ENCODE data around the gene LSS. TPM values are rescaled to one million over a fixed set of nuclear protein-coding genes. Genes with fewer than 3 reads are reported as not detected.

LSS gene
- total RNA-seq, 2 donors from 2014 or later = 38.9 to 68.9 TPM

GRCh38 chr21:46161633-46162592 is 66.7 kb downstream of the LSS start:
- ATAC-seq = no peak
- 60 to 94% methylated on average over 25 to 55 of the region's 72 CpGs for WGBS, 2 donors
- H3K4me1 ChIP-seq = no peaks in the 10 kb centered on the region
- no peaks in the 10 kb centered on the region for H3K27me3 ChIP-seq
- no peak for TF ChIP-seq CTCF (IDR thresholded peaks at IDR 0.05)
- TF ChIP-seq POLR2A (IDR thresholded peaks at IDR 0.05) = no peak
- H3K9me3 ChIP-seq = no peaks in the 10 kb centered on the region
- intact Hi-C loops (cut with DNase I) = no loop called here
- no peaks in the 10 kb centered on the region for H3K36me3 ChIP-seq (replicated peaks in 1 of 2; ENCODE audit: insufficient read depth in 1 of 2, low read depth in 2 of 2)
- no peak overlapping the region for H3K4me3 ChIP-seq
- peak in 1 of 4 donors; percentile 2 for DNase-seq
- H3K27ac ChIP-seq = no peak overlapping the region

- H3K4me3 ChIP-seq = no peak overlapping the region
- intact Hi-C loops (cut with DNase I) = no loop called here
- ATAC-seq (no peak), DNase-seq (peak in 1 of 4 donors; percentile 17)
- no peaks in the 10 kb centered on the region for H3K36me3 ChIP-seq (replicated peaks in 1 of 2; ENCODE audit: insufficient read depth in 1 of 2, low read depth in 2 of 2)
- TF ChIP-seq POLR2A (IDR thresholded peaks at IDR 0.05) = no peak
- TF ChIP-seq CTCF (IDR thresholded peaks at IDR 0.05) = no peak
- WGBS, 2 donors = 38 to 97% methylated on average over 20 to 44 of the region's 72 CpGs
- no peaks in the 10 kb centered on the region for H3K27me3 ChIP-seq
- no peaks in the 10 kb centered on the region for H3K9me3 ChIP-seq
- H3K27ac ChIP-seq = no peak overlapping the region
- H3K4me1 ChIP-seq = no peaks in the 10 kb centered on the region
These were observed 67.5 kb downstream of the LSS start for GRCh38 chr21:46160907-46161632.

GRCh38 chr21:46160657-46160906 is 68.0 kb downstream of the LSS start:
- no peaks in the 10 kb centered on the region for H3K4me1 ChIP-seq
- 84 to 98% methylated on average over 16 to 22 of the region's 22 CpGs for WGBS, 2 donors
- intact Hi-C loops (cut with DNase I) = no loop called here
- DNase-seq = no peak
- H3K9me3 ChIP-seq = no peaks in the 10 kb centered on the region
- H3K27me3 ChIP-seq = no peaks in the 10 kb centered on the region
- H3K36me3 ChIP-seq (replicated peaks in 1 of 2; ENCODE audit: insufficient read depth in 1 of 2, low read depth in 2 of 2) = no peaks in the 10 kb centered on the region
- no peak overlapping the region for H3K4me3 ChIP-seq
- ATAC-seq = no peak
- no peak for TF ChIP-seq CTCF (IDR thresholded peaks at IDR 0.05)
- no peak for TF ChIP-seq POLR2A (IDR thresholded peaks at IDR 0.05)
- no peak overlapping the region for H3K27ac ChIP-seq

GRCh38 chr21:46159841-46160656 is 68.5 kb downstream of the LSS start:
- Histone ChIP-seq H3K4me3 (no peak overlapping the region), H3K9me3 (no peaks in the 10 kb centered on the region), H3K27me3 (no peaks in the 10 kb centered on the region), H3K27ac (no peak overlapping the region), H3K36me3 (replicated peaks in 1 of 2; ENCODE audit: insufficient read depth in 1 of 2, low read depth in 2 of 2) (no peaks in the 10 kb centered on the region), H3K4me1 (no peaks in the 10 kb centered on the region)
- ATAC-seq = no peak
- WGBS, 2 donors = 88 to 100% methylated on average over 7 to 30 of the region's 32 CpGs
- TF ChIP-seq CTCF (IDR thresholded peaks at IDR 0.05) (no peak), POLR2A (IDR thresholded peaks at IDR 0.05) (no peak)
- intact Hi-C loops (cut with DNase I) = no loop called here
- peak in 1 of 4 donors; percentile 3 for DNase-seq
